ENCODE results near the gene OR3A3. TPM values are rescaled to one million over a fixed set of nuclear protein-coding genes. Genes with fewer than 3 reads are reported as not detected.
"Not testable (repeated sequence)": the region's sequence is repeated elsewhere in the genome, so short reads cannot be mapped to it uniquely, and the experiment has no call there.

OR3A3 gene
- total and polyA plus RNA-seq, 3 donors from 2014 or later, result not detected

DNA sequence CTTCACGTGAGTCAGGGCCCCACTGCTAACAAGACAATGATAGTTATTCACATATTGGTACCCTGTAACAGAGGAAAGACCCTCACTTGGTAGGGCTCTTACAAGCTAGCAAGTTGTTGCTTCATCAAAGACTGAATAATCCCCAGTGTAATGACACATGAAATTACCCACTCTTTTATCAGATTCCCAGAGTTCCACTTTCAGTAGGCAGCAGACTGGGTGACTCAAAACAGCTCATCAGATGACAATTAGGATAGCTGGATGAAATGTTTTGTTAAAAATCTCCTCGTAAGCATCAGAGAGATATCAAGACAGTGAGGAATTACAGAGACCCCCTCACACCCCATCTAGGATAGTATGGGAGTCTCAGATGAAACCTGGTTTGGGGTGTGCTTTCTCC is 29.3 kb downstream of the OR3A3 start:
- DNase-seq, result no peak
- Histone ChIP-seq H3K27ac (no peak overlapping the region), H3K36me3 (ENCODE audit: low read depth, missing control alignments) (no peaks in the 10 kb centered on the region), H3K4me1 (no peaks in the 10 kb centered on the region), H3K4me3 (no peak overlapping the region), H3K27me3 (no peaks in the 10 kb centered on the region), H3K9me3 (no peaks in the 10 kb centered on the region)
- intact Hi-C loops (cut with DNase I; ENCODE audit: low total_unique reads), result no loop called here
- TF ChIP-seq CTCF (IDR thresholded peaks at IDR 0.05) (no peak), POLR2A (IDR thresholded peaks at IDR 0.05) (no peak)
- WGBS, 2 donors, result 80 to 83% methylated on average over 2 of the region's 2 CpGs

DNA sequence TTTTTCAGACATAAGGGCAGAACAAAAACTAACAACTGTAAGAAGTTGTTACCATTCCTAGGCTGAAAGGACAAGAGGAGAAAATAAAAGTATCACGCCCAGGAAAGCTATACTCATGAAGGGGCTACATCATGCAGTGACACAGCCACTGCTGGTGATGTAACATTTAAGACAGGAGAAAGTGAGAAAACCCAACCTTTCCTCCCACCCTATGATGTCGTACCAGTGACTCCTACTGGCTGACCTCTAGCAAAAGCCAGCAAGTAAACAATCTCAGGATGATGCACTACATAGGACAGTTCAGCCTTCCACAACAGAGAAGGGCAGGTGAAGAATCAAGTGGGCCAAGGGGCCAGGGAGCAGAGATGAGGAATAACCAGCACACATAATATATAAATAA is 36.5 kb downstream of the OR3A3 start:
- no peak for DNase-seq
- H3K4me3 ChIP-seq, result no peak overlapping the region
- TF ChIP-seq CTCF (IDR thresholded peaks at IDR 0.05) (no peak), POLR2A (IDR thresholded peaks at IDR 0.05) (no peak)

GRCh38 chr17:3448059-3448665 is 37.0 kb downstream of the OR3A3 start:
- intact Hi-C loops (cut with DNase I; ENCODE audit: low total_unique reads), result no loop called here
- no peak for TF ChIP-seq CTCF (IDR thresholded peaks at IDR 0.05)
- TF ChIP-seq POLR2A (IDR thresholded peaks at IDR 0.05), result no peak
- DNase-seq, result no peak
- no peaks in the 10 kb centered on the region for H3K4me1 ChIP-seq
- H3K27ac ChIP-seq, result no peak overlapping the region
- 68 to 74% methylated on average over 2 of the region's 2 CpGs for WGBS, 2 donors
- H3K36me3 ChIP-seq (ENCODE audit: low read depth, missing control alignments), result no peaks in the 10 kb centered on the region
- H3K4me3 ChIP-seq, result no peak overlapping the region
- H3K27me3 ChIP-seq, result no peaks in the 10 kb centered on the region
- H3K9me3 ChIP-seq, result no peaks in the 10 kb centered on the region

More for the DNA sequence above, 36.5 kb downstream of the OR3A3 start:
- H3K9me3 ChIP-seq, result no peaks in the 10 kb centered on the region
- H3K4me1 ChIP-seq, result no peaks in the 10 kb centered on the region
- intact Hi-C loops (cut with DNase I; ENCODE audit: low total_unique reads), result no loop called here
- WGBS, 2 donors, result 70 to 80% methylated on average over 2 of the region's 2 CpGs
- no peak overlapping the region for H3K27ac ChIP-seq
- no peaks in the 10 kb centered on the region for H3K36me3 ChIP-seq (ENCODE audit: low read depth, missing control alignments)
- no peaks in the 10 kb centered on the region for H3K27me3 ChIP-seq

DNA sequence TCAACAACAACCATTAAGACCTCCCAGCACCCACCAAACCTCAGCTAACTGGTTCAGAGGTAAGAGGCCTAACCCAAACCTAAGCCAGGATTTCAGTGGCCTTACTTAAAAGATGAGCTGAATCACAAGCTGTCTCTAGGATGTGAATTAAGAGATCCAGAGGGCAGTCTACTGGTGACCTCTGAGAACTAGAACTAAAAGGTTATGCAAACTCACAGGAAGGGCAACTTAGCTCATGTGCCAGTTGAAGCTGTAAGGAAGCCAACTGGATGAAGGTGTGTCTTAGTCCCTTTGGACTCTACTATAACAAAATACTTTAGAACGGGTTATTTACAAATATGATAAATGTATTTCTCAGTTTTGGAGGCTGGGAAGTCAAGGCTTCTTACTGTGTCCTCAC is 55.2 kb downstream of the OR3A3 start:
- H3K36me3 ChIP-seq (ENCODE audit: low read depth, missing control alignments); H3K27ac ChIP-seq; H3K27me3 ChIP-seq; H3K4me1 ChIP-seq; DNase-seq; H3K9me3 ChIP-seq; H3K4me3 ChIP-seq; intact Hi-C loops (cut with DNase I; ENCODE audit: low total_unique reads): not testable (repeated sequence)
- 75 to 89% methylated on average over 1 of the region's 1 CpG for WGBS, 2 donors

- intact Hi-C loops (cut with DNase I; ENCODE audit: low total_unique reads), result no loop called here
- WGBS, 2 donors, result 67 to 74% methylated on average over 5 of the region's 5 CpGs
- TF ChIP-seq POLR2A (IDR thresholded peaks at IDR 0.05) (no peak), CTCF (IDR thresholded peaks at IDR 0.05) (no peak)
- Histone ChIP-seq H3K36me3 (ENCODE audit: low read depth, missing control alignments) (no peaks in the 10 kb centered on the region), H3K27ac (no peak overlapping the region), H3K4me3 (no peak overlapping the region), H3K27me3 (no peaks in the 10 kb centered on the region), H3K4me1 (no peaks in the 10 kb centered on the region), H3K9me3 (no peaks in the 10 kb centered on the region)
- no peak for DNase-seq
Measured at GRCh38 chr17:3469529-3469928, 58.4 kb downstream of the OR3A3 start.

All from testis (tissue), 3 donors.